ENCODE data around the gene FOXD2.

The FOXD2 gene

GRCh38 chr1:47478090-47478489, 40.2 kb downstream of the FOXD2 start:
- H3K4me3 ChIP-seq (ENCODE audit: low read depth, low read length), result no peak overlapping the region
- TF ChIP-seq CTCF (IDR thresholded peaks at IDR 0.05; ENCODE audit: borderline replicate concordance, insufficient read depth, low read depth, low read length), result no peak

- no peak overlapping the region for H3K4me3 ChIP-seq (ENCODE audit: low read depth, low read length)
- TF ChIP-seq CTCF (IDR thresholded peaks at IDR 0.05; ENCODE audit: borderline replicate concordance, insufficient read depth, low read depth, low read length), result no peak
Measured at GRCh38 chr1:47479664-47480063, 41.8 kb downstream of the FOXD2 start.

- TF ChIP-seq CTCF (IDR thresholded peaks at IDR 0.05; ENCODE audit: borderline replicate concordance, insufficient read depth, low read depth, low read length), result no peak
- no peak overlapping the region for H3K4me3 ChIP-seq (ENCODE audit: low read depth, low read length)
Measured at GRCh38 chr1:47481936-47482335, 44.1 kb downstream of the FOXD2 start.

- no peak for TF ChIP-seq CTCF (IDR thresholded peaks at IDR 0.05; ENCODE audit: borderline replicate concordance, insufficient read depth, low read depth, low read length)
- no peak overlapping the region for H3K4me3 ChIP-seq (ENCODE audit: low read depth, low read length)
Measured at GRCh38 chr1:47482786-47483185, 44.9 kb downstream of the FOXD2 start.

DNA sequence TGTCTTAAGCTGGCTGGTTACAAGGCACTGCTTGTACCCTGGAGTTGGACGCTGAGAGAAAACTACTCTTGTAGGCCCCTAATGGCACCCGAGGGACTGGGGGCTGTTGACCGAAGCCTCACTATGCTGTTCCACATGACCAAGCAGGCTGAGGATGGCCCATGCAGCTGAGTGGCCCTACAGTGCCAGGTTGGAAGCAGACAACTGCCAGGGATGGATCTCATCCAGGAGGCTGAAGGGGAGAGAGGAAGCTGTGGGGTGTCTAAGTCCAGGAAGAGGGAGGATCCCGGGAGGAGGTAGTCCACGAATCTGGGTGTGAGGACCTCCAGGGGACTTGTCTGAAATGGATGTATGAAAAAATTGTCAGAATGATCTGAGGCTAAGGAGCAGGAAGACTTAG, 45.8 kb downstream of the FOXD2 start:
- TF ChIP-seq CTCF (IDR thresholded peaks at IDR 0.05; ENCODE audit: borderline replicate concordance, insufficient read depth, low read depth, low read length), result no peak
- no peak overlapping the region for H3K4me3 ChIP-seq (ENCODE audit: low read depth, low read length)

DNA sequence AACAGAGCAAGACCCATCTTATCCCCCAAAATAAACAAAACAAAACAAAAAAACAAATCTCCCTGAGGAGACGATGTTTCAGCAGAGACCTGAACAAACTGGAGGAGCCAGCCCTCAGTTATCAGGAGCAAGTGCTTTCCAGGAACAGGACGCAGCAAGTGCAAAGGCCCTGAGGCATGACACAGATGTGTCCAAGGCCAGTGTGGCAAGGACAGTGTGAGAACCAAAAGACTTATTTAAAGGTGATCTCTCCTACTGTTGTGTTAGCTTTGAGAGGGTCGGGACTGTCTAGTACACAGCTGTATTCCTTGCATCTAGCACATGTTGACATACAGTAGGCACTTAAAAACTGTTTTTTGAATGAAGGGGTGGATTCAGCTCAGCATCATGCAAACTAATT, 48.0 kb downstream of the FOXD2 start:
- no peak overlapping the region for H3K4me3 ChIP-seq (ENCODE audit: low read depth, low read length)
- TF ChIP-seq CTCF (IDR thresholded peaks at IDR 0.05; ENCODE audit: borderline replicate concordance, insufficient read depth, low read depth, low read length), result no peak

DNA sequence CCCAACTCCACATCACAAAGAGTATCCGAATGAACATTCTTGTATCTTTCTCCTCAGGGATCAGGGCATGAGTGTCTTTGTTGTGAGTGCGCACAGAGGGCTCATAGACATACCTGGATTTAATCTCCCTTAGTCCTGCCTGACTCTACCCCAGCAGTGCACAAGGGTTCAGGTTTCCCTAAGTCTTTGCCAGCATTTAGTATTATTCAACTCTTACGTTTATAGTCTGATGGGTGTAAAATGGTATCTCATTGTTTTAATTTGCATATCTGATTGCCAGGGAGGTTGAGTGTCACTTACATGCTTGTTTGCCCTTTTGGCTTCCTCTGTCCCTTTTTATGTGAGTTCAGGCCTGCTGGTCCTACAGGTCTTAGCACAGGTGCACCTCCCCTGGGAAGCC, 49.5 kb downstream of the FOXD2 start:
- TF ChIP-seq CTCF (IDR thresholded peaks at IDR 0.05; ENCODE audit: borderline replicate concordance, insufficient read depth, low read depth, low read length), result no peak
- no peak overlapping the region for H3K4me3 ChIP-seq (ENCODE audit: low read depth, low read length)
